Gastrocnemius medialis (tissue), 4 donors: ENCODE data around the gene C2orf78.

ENCODE experiments used
- CTCF ChIP-seq, 5 experiments: fragments of 450-650 bp in 3 of 5; fragments of 200-600 bp in 2 of 5; sonication (generic) in 2 of 5; IDR thresholded peaks in 4 of 5; conservative IDR thresholded peaks in 1 of 5; 1 replicate in 4 of 5; 2 replicates in 1 of 5; pipeline ENCODE4 v1.5.1; 2016 to 2019; ENCODE audit warnings: antibody characterized with exemption in 5 of 5, mild to moderate bottlenecking in 3 of 5, moderate library complexity in 3 of 5
- POLR2A ChIP-seq, 2 donors: fragments of 450-650 bp; IDR thresholded peaks; one replicate each; pipeline ENCODE4 v1.6.1; 2017; ENCODE audit warnings: antibody characterized with exemption in 2 of 2, mild to moderate bottlenecking in 2 of 2, moderate library complexity in 2 of 2

GRCh38 chr2:73736378-73736777 is 47.6 kb upstream of the C2orf78 start:
- TF ChIP-seq CTCF (IDR thresholded peaks at IDR 0.05 in 4 of 5, conservative IDR thresholded peaks at IDR 0.05 in 1 of 5) (no peak), POLR2A (IDR thresholded peaks at IDR 0.05) (no peak)
